SIG-M5 treated with dmso at 0.1 percent for 504 hours (cell line): ENCODE results near the gene TSSC4.
"Not testable (repeated sequence)": the region's sequence is repeated elsewhere in the genome, so short reads cannot be mapped to it uniquely, and the experiment has no call there.

Experiments
- DNase-seq: peaks from one replicate; lab custom pipeline; 2025; ENCODE audit not compliant: unreplicated experiment; lab: John Stamatoyannopoulos, UW

The TSSC4 gene

GRCh38 chr11:2400069-2400761 is at the start of gene TSSC4:
TSSC4 (plus strand) TSS chr11:2400750; CDS start chr11:2402634, 1,884 bp downstream.
- DNase-seq: peak; percentile 99

- no peak for DNase-seq
Measured at GRCh38 chr11:2351701-2352100, 48.8 kb upstream of the TSSC4 start.

GRCh38 chr11:2352420-2352819 is 48.1 kb upstream of the TSSC4 start:
- no peak for DNase-seq

GRCh38 chr11:2355000-2355644 is 45.4 kb upstream of the TSSC4 start:
- no peak for DNase-seq

- DNase-seq: no peak
Measured at GRCh38 chr11:2357246-2357645, 43.3 kb upstream of the TSSC4 start.

GRCh38 chr11:2357651-2358050 is 42.9 kb upstream of the TSSC4 start:
- DNase-seq: not testable (repeated sequence)

GRCh38 chr11:2358754-2359442 is 41.7 kb upstream of the TSSC4 start:
- no peak for DNase-seq

- no peak for DNase-seq
Measured at GRCh38 chr11:2359557-2359956, 41.0 kb upstream of the TSSC4 start.

- no peak for DNase-seq
Measured at GRCh38 chr11:2360081-2360642, 40.4 kb upstream of the TSSC4 start.

- DNase-seq: no peak
Measured at GRCh38 chr11:2361565-2361964, 39.0 kb upstream of the TSSC4 start.

- DNase-seq: no peak
Measured at GRCh38 chr11:2362414-2362813, 38.1 kb upstream of the TSSC4 start.

- no peak for DNase-seq
Measured at GRCh38 chr11:2363130-2363529, 37.4 kb upstream of the TSSC4 start.

GRCh38 chr11:2363577-2364370 is 36.8 kb upstream of the TSSC4 start:
- DNase-seq: no peak

- not testable (repeated sequence) for DNase-seq
Measured at GRCh38 chr11:2364386-2364785, 36.2 kb upstream of the TSSC4 start.

- DNase-seq: no peak
Measured at GRCh38 chr11:2365571-2366210, 34.9 kb upstream of the TSSC4 start.

- DNase-seq: no peak
Measured at GRCh38 chr11:2366276-2366675, 34.3 kb upstream of the TSSC4 start.

- no peak for DNase-seq
Measured at GRCh38 chr11:2366733-2367132, 33.8 kb upstream of the TSSC4 start.

GRCh38 chr11:2367266-2368160 is 33.0 kb upstream of the TSSC4 start:
- no peak for DNase-seq

GRCh38 chr11:2368178-2368850 is 32.2 kb upstream of the TSSC4 start:
- DNase-seq: no peak
